Activated T-helper 17 cell treated with anti-CD3 and anti-CD28 coated beads, Interleukin-2, amount 50 U/mL, for 72 hours (primary cell): ENCODE measurements around the gene PAX8. TPM values are rescaled to one million over a fixed set of nuclear protein-coding genes. Genes with fewer than 3 reads are reported as not detected.
"Not testable (repeated sequence)": the region's sequence is repeated elsewhere in the genome, so short reads cannot be mapped to it uniquely, and the experiment has no call there.

Experiments used
- ATAC-seq: fragments of 150-1000 bp; cut with Tn5 transposase; replicated peaks from 2 replicates; pipeline ENCODE4 v1.10.0; 2021; ENCODE audit warnings: mild to moderate bottlenecking, moderate library complexity
- H3K27ac Mint-ChIP-seq: one replicate; pipeline ENCODE4 v1.8.0; 2022; ENCODE audit warnings: mixed read lengths
- H3K27me3 Mint-ChIP-seq: one replicate; pipeline ENCODE4 v1.8.0; 2022; ENCODE audit warnings: mixed read lengths
- H3K36me3 Mint-ChIP-seq: one replicate; pipeline ENCODE4 v1.8.0; 2022; ENCODE audit warnings: low read depth, mild to moderate bottlenecking, mixed read lengths
- H3K4me1 Mint-ChIP-seq: one replicate; pipeline ENCODE4 v1.8.0; 2022; ENCODE audit warnings: mixed read lengths
- H3K4me3 Mint-ChIP-seq: one replicate; pipeline ENCODE4 v1.8.0; 2022; ENCODE audit warnings: mild to moderate bottlenecking, mixed read lengths
- H3K9me3 Mint-ChIP-seq: one replicate; pipeline ENCODE4 v1.8.0; 2022; ENCODE audit warnings: mixed read lengths
- total RNA-seq, 2 donors: library from RNA; stranded (reverse); gene quantifications; one replicate each; pipeline ENCODE4 v1.2.3, GENCODE V29; 2022

Gene PAX8
- total RNA-seq = 1 to 10 TPM in 1 of 2 donors, under 1 TPM in 1; 0.86 to 1.6 TPM

DNA sequence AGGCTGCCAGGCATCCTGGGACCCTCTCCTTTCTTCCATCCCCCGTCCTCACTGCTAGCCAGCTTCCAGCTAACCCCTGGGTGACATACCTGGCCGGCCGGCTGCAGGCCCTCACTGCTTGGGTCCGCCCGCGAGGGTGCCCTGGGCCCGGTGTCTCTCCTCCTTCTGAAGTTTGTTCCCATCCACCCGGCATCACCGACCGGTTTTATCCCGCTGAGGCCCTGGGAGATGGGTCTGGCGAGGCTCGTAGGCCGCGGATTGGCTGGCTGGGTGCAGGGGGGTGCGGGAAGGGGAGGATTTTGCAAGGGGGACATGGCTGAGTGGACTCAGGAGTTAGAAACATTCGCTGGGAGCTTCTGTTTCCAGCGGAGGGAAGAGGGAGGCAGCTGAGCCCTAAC lies at the start of gene PAX8:
Gene PAX8, minus strand, starts transcription at position 180 of the 398 bp plus-strand sequence. CDS start 527 bp downstream, outside the sequence.
- H3K27me3 Mint-ChIP-seq = peaks cover 23% of the 10 kb centered on the region
- H3K9me3 Mint-ChIP-seq = no peaks in the 10 kb centered on the region
- H3K4me3 Mint-ChIP-seq = no peak within 1 kb of the TSS
- H3K27ac Mint-ChIP-seq = no peak within 1 kb of the TSS
- no peaks in the 10 kb centered on the region for H3K4me1 Mint-ChIP-seq
- H3K36me3 Mint-ChIP-seq = no peaks in the 10 kb centered on the region
- ATAC-seq = no peak

DNA sequence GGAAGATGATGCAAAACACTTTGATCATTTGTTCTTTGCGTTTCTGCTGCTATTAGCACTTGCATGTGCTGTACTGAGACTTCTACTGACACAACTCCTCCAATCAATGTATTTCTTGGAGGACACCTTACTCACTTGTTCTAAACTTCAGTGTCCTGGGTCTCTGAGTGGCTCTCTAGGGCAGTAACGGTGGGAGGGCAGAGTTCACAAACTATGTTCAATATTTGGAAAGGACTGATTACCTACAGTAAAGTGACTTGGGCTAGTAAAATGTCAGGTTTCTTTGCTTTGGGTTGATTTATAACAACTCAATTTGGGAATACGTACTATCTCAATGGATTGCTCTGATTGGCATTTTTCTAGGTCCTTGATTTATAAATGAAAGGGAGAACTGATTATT lies 49.3 kb upstream of the PAX8 start:
- no peak for ATAC-seq
- H3K27ac Mint-ChIP-seq = peak overlapping the region; percentile 6

DNA sequence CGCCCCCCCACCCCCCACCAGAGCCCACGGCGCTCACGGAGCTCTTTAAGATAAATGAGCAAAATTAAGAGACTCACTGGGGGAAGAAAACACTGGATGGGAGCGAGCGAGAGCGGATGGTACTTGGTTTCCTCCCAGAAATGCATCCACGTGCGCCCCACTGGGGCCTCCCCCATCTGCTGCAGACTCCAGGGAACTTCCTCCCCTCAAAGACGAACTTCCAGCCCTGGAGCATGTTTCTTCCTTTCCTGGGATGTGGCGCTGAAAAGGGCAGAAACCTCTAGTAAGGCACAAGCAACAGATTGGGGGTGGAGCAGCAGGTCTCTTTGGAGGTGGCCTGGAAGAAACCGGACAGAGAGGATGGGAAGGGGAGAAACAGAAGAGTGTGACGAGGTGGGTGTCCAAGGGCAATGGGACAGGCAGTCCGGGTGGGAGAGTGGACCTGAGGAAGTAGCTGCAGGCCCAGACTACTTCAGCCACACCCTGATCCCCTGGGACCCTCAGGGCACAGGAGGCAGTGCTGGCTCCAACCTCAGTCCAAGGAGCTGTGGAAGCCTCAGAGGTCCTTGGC lies 46.5 kb upstream of the PAX8 start:
- H3K9me3 Mint-ChIP-seq, H3K36me3 Mint-ChIP-seq, ATAC-seq, H3K27ac Mint-ChIP-seq: not testable (repeated sequence)
- peaks cover 16% of the 10 kb centered on the region for H3K4me1 Mint-ChIP-seq
- H3K27me3 Mint-ChIP-seq = peaks cover 25% of the 10 kb centered on the region
- H3K4me3 Mint-ChIP-seq = peak overlapping the region; percentile 73

More for the DNA sequence above, 49.3 kb upstream of the PAX8 start:
- Mint-ChIP-seq H3K27me3 (peaks cover 14% of the 10 kb centered on the region), H3K9me3 (no peaks in the 10 kb centered on the region), H3K4me3 (no peak overlapping the region), H3K4me1 (peaks cover 16% of the 10 kb centered on the region), H3K36me3 (no peaks in the 10 kb centered on the region)

DNA sequence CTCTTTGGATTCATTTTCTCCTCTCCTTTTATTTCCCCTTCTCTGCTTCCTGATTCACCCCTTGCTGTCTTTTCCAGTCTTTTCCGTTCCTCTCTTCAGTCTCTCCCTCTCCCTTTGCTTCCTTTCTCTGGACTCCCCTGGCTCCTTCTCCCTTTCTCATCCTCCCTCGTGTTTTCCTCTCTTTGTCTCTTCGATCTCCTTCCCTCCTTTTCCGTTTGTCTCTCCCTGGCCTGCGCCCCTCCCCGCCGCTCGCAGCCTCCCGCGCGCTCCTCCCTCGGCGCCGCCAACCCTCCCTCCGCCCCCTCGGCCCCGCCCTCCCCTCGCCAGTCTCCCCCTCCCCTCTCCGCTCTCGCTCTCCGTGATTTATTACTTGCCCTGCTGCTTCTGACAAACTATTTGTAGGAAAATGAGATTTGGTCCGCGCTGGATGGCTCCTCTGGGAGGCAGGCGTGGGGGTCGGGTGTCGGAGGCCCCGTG lies 46.0 kb upstream of the PAX8 start:
- Mint-ChIP-seq H3K27me3 (peaks cover 24% of the 10 kb centered on the region), H3K9me3 (no peaks in the 10 kb centered on the region), H3K27ac (no peak overlapping the region), H3K36me3 (no peaks in the 10 kb centered on the region), H3K4me3 (peak overlapping the region; percentile 73), H3K4me1 (peaks cover 13% of the 10 kb centered on the region)
- peak; percentile 75 for ATAC-seq

DNA sequence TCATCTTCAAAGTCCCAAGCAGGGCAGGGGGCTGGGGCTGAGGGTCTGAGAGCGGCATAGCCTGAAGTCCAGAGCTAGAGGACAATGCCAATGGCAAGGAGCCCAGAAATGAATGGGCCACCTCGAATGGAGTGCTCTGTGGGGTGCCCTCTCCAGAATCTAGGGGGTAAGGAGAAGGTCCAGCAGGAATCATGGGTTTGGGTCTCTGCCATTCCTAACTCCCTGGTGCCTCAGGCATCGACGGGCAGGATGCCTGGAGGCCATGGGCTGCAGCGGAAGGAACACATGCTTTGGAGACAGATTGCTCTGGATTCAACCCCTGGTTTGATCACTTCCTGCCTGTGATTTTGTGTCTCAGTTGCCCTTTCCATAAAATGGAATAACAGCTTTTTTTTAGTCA lies 44.4 kb upstream of the PAX8 start:
- not testable (repeated sequence) for H3K9me3 Mint-ChIP-seq, H3K36me3 Mint-ChIP-seq, H3K4me3 Mint-ChIP-seq, ATAC-seq, H3K27ac Mint-ChIP-seq
- H3K27me3 Mint-ChIP-seq = peaks cover 22% of the 10 kb centered on the region
- H3K4me1 Mint-ChIP-seq = peaks cover 11% of the 10 kb centered on the region

DNA sequence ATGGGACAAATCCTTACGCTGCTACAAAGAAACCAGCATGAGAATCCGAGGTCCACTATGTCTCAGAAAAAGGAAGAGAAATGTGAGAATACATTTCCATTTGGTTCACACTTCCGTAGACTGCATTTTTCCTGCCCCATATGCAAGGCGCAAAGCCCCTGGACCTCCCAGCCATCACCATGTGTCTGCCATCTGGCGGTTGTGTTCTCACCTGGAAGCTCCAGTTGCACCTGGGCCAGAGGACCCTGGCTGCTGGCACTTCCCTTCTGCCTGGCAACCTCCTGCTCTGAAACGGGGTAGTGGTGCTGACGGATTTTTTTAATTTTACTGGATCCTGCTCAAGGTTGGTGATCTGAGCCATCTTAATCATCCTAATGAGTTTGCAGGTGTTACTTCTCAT lies 41.4 kb upstream of the PAX8 start:
- not testable (repeated sequence) for H3K27ac Mint-ChIP-seq, H3K4me3 Mint-ChIP-seq, ATAC-seq, H3K36me3 Mint-ChIP-seq, H3K9me3 Mint-ChIP-seq, H3K4me1 Mint-ChIP-seq
- H3K27me3 Mint-ChIP-seq = peaks cover 30% of the 10 kb centered on the region

DNA sequence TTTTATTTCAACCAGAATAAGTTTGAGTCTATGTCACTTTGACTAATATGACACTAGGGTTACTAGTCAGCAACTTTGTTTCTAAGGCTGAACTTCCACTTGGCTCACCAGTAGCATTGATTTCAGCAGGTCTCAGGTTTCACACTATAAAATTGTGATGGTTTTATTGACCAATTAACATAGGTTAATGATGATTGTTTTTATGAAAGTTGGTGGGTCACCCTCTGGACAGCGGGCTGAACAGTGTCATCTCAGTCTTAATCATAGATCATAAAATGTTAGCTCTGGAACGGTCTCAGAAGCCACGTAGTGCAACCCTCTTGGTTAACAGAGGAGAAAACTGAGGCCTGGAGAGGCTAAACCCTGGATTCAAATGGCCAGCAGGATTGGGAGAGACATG lies 40.2 kb upstream of the PAX8 start:
- not testable (repeated sequence) for H3K36me3 Mint-ChIP-seq, H3K27ac Mint-ChIP-seq, H3K4me3 Mint-ChIP-seq, ATAC-seq, H3K9me3 Mint-ChIP-seq, H3K4me1 Mint-ChIP-seq
- H3K27me3 Mint-ChIP-seq = peaks cover 25% of the 10 kb centered on the region

DNA sequence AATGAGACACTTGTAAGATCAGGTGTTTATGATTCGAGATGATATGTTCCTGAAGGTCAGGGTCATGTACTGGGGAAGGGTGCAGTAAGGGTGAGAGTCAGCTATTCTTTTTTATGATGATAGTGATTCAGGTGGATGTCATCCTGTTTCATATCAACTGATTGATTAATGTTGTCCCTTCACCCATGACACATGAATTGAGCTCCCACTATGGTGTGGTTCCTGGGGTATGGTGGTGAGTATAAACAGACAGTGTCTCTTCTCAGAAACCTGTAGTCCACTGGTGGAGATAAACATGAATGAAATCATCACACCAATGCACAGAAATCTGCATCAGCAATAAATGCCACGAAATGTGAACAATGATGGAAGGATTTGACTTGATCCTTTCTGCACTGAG lies 37.4 kb upstream of the PAX8 start:
- H3K36me3 Mint-ChIP-seq = no peaks in the 10 kb centered on the region
- ATAC-seq = peak; percentile 86
- no peak overlapping the region for H3K4me3 Mint-ChIP-seq
- no peaks in the 10 kb centered on the region for H3K4me1 Mint-ChIP-seq
- no peaks in the 10 kb centered on the region for H3K9me3 Mint-ChIP-seq
- peak overlapping the region; percentile 5 for H3K27ac Mint-ChIP-seq
- peaks cover 15% of the 10 kb centered on the region for H3K27me3 Mint-ChIP-seq

DNA sequence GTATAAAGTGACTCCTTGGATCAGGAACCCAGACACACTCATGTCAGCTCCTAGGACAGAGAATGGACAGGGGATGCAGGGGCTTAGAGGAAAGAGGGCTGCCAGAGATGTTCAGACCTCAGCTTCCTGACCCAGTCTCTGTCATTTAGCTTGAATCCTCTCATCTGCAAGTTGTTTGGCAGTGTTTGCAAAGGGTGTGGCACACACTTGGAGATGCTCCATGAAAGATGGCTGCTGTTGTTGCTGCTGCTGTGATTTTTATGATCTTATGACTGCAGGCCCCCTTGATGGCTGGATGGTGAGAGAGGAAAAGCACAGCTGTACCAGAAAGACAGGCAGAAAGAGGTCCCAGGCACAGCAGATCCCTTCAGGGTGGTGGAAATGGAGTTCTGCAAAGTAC lies 35.9 kb upstream of the PAX8 start:
- ATAC-seq, H3K36me3 Mint-ChIP-seq, H3K27ac Mint-ChIP-seq, H3K4me1 Mint-ChIP-seq, H3K9me3 Mint-ChIP-seq, H3K4me3 Mint-ChIP-seq: not testable (repeated sequence)
- peaks cover 10% of the 10 kb centered on the region for H3K27me3 Mint-ChIP-seq

DNA sequence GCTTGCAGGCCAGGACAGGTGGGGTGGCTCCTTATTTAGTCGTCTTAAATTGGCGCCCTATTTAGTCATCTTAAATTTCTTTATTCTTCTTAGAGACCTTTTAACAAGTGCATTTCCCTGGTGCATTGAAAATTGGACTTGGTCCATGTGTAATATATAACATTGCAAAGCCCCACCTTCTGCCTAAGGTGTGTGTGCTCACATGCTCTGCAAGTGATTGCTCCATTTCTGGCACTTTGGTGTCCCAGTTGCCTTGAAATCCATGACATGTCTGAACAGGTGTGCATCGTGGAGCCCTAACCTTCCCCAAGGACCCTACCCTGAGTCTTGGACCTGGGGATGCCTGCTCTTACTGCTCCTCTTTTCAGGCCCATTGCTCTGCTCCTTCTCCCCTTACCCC lies 35.5 kb upstream of the PAX8 start:
- not testable (repeated sequence) for H3K4me1 Mint-ChIP-seq, H3K9me3 Mint-ChIP-seq, ATAC-seq, H3K27ac Mint-ChIP-seq, H3K36me3 Mint-ChIP-seq, H3K4me3 Mint-ChIP-seq
- peaks cover 11% of the 10 kb centered on the region for H3K27me3 Mint-ChIP-seq

DNA sequence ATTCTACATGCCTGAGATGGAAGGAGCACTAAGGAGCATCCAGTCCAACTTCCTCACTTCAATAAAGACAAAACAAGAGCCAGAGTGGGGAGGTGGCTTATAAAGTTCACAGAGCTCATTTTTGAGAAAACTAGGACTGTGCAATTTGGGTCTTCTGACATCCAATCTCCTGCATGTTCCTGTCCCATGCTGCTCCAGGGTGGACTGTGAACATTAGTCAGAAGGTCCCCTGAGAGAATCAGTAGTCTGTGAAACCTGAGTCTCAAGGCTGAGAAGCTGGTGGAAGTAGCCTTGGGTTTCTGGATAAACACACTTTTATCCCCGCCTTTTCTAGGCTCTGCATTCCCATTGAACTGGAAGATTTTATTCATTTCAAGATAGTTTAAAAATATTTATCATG lies 33.1 kb upstream of the PAX8 start:
- H3K27me3 Mint-ChIP-seq = peaks cover 17% of the 10 kb centered on the region
- H3K27ac Mint-ChIP-seq, H3K4me1 Mint-ChIP-seq, ATAC-seq, H3K4me3 Mint-ChIP-seq, H3K36me3 Mint-ChIP-seq, H3K9me3 Mint-ChIP-seq: not testable (repeated sequence)

DNA sequence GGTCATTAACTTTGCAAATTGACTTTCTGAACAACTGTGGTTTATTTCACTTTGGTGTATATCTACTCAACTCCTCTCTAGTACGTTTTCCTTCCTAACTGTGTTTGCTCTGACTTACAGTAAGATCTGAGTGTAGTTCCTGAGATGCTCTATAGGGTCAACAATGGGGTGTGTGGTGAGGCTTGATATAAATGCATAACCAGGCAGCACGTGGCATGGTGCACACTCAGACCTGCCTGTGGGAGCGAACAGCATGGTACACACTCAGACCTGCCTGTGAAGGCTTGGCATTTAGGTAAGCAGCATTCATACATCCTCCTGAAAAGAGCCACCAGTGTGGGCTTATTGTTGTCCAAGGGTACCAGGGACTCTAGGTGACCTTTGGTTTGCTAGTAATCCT lies 32.5 kb upstream of the PAX8 start:
- peak; percentile 22 for ATAC-seq
- H3K27me3 Mint-ChIP-seq = peaks cover 15% of the 10 kb centered on the region
- H3K36me3 Mint-ChIP-seq, H3K9me3 Mint-ChIP-seq, H3K4me3 Mint-ChIP-seq, H3K4me1 Mint-ChIP-seq, H3K27ac Mint-ChIP-seq: not testable (repeated sequence)

DNA sequence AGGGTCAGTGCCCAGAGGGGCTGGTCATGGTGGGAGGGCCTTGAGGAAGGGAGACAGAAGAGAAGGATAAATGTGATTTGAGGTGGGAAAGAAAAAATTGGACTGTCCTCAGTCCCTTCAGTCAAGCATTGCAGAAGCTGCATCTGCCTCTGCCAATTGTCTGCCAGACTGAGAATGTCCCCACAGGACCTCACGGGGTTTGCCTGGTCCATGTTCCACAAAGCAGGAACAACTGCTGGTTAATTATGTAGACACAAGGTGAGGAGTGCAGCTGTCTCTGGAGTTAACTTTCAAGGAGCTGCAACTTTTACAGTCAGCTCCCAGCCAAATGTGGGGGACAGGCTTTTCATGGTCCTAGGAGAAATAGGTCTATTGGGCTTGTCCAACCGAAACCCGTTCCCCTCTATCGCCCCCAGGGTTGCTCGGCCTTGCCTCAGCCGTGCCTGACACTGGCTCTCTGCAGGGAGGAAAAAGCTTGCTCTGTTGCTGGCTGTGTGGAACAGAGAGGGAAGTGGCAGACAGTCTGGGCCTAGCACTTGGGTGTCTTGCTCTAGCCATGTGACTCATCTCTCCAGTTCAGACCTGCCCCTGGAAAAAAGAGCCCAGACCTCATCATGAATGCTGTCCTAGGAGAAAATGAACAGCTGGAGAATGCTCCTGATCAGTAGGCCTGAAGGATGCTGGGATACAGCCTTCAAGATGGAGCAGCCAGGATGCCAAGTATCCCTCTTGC lies 31.1 kb upstream of the PAX8 start:
- no peak for ATAC-seq
- Mint-ChIP-seq H3K36me3 (no peaks in the 10 kb centered on the region), H3K4me3 (no peak overlapping the region), H3K4me1 (no peaks in the 10 kb centered on the region), H3K27ac (no peak overlapping the region), H3K9me3 (no peaks in the 10 kb centered on the region), H3K27me3 (peaks cover 14% of the 10 kb centered on the region)

DNA sequence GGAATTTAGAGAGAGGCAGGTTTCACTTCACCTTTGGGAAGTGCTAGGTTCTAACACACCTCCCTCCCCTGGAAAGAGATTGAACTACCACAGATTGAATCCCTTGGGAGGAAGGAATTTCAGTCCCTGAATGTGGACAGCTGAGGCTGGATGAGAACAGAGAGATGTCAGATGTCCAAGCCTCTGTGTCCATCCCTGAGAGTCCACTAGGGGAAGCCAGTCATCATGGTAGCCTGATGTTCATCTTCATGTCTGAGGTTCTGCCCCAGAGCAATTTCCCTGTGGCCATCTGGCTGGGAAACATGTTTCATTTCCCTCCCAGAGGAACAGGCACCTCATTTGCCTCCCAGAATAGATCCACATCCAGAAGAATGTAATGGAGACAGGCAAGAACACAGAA lies 30.1 kb upstream of the PAX8 start:
- not testable (repeated sequence) for H3K4me1 Mint-ChIP-seq, H3K9me3 Mint-ChIP-seq, H3K4me3 Mint-ChIP-seq, ATAC-seq, H3K36me3 Mint-ChIP-seq, H3K27ac Mint-ChIP-seq
- H3K27me3 Mint-ChIP-seq = peaks cover 15% of the 10 kb centered on the region

DNA sequence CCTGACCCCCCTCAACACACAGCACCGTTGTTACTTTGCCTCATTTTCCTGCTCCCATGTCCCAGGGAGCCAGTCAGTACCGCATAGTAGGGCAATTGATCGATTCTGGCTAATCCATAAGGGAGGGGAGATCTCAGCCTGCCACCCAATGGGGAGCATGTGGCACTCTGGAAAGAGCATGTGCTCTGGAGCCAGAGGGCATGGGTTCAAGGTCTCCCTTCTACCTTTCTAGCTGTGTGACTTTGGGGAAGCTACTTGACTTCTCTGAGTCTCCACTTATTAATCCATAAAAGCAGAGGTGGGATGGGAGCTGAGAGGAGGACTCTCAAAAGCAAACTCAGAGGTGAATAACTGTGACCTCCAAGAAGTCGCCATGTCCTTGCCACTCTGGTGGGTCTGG lies 27.5 kb upstream of the PAX8 start:
- H3K4me1 Mint-ChIP-seq, H3K4me3 Mint-ChIP-seq, ATAC-seq: not testable (repeated sequence)

More for the DNA sequence above, 27.5 kb upstream of the PAX8 start:
- H3K9me3 Mint-ChIP-seq, H3K36me3 Mint-ChIP-seq, H3K27ac Mint-ChIP-seq: not testable (repeated sequence)
- H3K27me3 Mint-ChIP-seq = peaks cover 18% of the 10 kb centered on the region
